Middle frontal gyrus (tissue), 1 donor: ENCODE data around the gene RBBP8.
A peak's percentile ranks its signal among the peaks of the same experiment; 100 is the strongest.
"Not testable (repeated sequence)": the region's sequence is repeated elsewhere in the genome, so short reads cannot be mapped to it uniquely, and the experiment has no call there.

Experiments
- DNase-seq: peaks from one replicate; pipeline ENCODE4 v3.0.0-alpha.2; 2015; ENCODE audit warnings: low spot score; ENCODE audit errors: extremely low spot score

Gene RBBP8

DNA sequence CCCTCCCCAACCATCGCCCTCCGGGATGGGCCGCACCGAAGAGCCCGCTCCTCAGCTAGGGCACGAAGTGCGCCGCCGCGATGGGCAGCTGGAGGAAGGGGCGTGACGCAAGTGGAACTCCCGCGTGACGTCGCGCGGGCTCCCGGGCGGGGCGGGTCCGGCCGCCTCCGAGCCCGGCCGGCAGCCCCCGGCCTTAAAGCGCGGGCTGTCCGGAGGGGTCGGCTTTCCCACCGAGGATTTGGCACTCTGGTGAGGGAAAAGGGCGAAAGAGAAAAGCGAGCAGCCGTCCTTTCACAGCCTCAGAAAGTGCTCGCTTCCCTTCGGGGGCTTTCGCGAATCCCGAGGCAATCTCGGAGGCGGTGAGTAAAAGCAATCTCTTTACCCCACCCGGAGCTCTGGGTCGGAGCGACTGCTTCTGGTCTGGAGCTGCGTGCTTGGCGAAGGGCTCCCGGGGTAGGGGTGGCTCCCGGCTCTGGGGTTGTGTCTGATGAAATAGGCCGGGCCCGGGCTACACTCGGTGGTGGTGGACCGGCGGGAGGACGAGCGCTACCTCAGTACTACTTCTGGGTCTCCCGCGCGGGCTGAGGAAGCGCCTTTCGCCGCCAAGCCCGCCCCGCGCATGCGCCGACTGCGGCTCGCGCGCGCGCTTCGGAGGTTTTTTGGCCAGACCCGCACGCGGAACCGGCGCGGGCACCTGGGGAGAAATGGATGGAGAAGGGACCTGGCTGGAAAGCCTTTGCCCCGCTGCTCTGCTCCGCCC is at the start of gene RBBP8:
TSS of gene RBBP8 (plus strand) at position 123 of the 760 bp plus-strand sequence. CDS start 3,524 bp downstream, outside the sequence.
- peak; percentile 70 for DNase-seq

DNA sequence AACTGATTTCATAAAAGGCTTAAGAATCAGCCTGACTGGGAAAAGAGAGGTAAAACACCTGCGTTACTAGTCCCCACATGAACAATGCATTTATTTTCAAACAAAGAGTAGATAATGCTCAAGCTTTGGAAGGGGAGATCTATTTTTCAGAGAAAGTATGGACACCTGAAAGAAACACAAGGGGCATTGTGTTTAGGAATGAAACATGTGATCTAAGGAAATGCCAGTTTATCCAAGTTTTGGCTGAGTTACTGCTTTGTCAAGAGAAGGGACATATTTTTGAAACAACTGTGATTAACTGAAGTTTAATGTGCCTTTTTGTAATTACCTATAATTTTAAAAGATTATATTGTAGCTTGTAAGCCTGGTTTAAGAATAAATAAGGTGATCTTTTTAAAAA is 49.3 kb upstream of the RBBP8 start:
- no peak for DNase-seq

DNA sequence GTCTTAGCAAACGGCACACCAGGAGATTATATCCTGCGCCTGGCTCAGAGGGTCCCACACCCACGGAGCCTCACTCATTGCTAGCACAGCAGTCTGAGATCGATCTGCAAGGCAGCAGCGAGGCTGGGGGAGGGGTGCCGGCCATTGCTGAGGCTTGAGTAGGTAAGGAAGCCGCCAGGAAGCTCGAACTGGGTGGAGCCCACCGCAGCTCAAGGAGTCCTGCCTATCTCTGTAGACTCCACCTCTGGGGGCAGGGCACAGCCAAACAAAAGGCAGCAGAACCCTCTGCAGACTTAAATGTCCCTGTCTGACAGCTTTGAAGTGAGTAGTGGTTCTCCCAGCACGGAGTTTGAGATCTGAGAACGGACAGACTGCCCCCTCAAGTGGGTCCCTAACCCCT is 47.4 kb upstream of the RBBP8 start:
- DNase-seq = not testable (repeated sequence)

DNA sequence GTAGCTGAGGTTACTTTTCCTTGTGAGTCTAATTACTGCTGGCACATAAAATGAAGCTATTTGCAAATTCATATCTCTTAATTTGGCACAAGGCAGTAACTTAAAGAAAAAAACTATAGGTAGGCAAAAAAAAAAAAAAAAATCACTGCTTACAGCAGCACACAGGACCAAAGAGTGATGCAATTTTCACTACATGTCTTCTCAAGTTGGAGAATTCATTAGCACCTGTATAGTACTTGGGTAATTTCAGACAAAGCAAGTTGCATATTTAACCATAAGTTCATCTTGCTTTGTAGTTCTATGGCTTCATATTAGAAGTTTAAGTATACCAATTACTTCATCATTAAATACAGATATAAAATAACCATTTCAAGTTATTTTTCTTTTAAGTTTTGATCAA is 33.7 kb upstream of the RBBP8 start:
- no peak for DNase-seq

DNA sequence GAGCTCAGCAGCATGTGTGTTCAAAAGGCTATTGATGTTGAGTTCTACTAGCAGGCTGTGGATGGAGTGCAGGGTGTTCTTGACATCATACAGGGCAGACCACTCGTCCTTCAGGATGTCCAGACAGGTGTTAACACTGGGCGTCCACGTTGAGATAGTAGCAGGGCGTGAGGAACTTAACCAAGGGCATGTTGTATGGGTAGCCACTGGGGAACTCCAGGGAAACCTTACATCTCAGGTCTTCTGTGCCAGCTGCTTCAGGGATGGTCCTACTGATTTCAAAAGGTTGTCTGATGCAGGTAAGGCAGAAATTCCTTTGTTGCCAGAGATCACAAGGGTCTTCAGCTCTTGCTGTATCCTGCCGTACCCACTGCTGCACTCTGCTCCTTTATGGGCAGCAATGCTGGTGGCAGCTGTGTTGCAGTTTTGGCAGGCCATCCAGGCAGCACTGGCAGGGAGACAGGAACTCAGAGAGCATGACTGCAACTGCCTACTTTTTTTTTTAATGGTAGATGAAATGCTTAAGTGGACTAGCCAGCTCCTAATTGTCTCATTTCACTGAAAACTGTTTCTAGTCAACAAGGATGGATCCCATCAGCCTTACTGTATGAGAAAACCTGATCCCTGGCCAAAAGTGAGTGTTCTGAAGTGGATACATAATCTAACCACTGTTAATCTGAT is 32.4 kb upstream of the RBBP8 start:
- DNase-seq = no peak

DNA sequence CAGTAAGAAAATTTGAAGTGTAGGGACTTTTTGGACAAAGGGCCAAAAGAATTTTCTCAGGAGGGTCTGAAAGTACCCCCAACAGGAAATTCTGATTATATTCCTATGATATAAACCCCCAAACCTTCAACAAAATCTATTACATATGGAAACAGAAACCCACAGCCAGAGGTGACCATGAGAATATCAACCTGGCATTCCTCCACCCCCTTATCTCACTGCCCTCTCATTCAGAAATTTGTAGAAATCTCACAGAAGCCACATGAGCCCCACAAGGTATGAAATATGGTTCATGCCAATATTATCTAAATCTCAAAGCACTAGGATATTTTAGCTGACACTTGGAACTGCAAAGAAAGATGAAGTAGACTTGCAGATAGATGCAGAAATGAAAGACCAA is 31.0 kb upstream of the RBBP8 start:
- DNase-seq = no peak

DNA sequence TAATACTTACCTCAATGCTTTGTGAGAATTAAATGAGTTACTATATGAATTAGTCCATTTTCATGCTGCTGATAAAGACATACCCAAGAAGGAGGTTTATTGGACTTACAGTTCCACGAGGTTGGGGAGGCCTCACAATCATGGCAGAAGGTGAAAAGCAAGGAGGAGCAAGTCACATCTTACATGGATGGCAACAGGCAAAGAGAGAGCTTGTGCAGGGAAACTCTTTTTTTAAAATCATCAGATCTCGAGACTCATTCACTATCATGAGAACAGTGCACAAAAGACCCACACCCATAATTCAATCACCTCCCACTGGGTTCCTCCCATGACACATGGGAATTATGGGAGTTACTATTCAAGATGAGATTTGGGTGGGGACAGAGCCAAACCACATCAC is 29.9 kb upstream of the RBBP8 start:
- not testable (repeated sequence) for DNase-seq

DNA sequence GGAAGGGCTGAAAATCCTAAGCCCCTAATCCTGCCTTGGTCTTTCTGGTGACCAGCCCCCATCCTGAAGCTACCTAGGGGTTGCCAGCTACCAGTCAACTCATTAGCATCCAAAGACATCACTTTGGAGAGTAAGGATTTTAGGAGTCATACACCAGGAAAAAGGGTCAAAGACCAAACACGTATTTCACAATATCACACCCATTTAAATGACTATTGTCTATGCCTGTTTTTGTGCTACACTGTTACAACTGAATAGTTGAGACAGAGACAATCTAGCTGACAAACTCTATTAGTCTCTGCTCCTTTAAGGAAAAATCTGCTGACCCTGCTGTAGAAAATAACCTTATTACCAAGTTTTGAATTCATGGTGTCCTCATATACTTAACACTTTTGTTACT is 21.0 kb upstream of the RBBP8 start:
- no peak for DNase-seq

DNA sequence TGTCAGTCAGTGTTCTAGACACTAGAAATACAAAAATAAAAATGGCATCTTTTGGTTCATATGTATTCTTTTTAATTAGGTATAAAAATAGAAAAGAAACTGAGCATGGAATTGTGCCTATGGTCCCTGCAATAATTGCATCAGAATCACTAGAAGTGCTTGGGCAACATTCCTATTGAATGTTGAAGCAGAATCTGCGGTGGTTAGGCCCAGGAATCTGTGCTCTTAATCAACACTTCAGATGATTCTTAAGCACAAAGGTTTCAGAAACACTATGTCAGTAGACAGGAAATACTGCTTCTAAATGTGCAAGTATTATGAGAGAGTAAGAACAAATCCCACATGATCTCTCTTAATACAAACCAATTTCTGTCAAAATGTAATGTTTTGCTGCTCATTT is 20.3 kb upstream of the RBBP8 start:
- no peak for DNase-seq

DNA sequence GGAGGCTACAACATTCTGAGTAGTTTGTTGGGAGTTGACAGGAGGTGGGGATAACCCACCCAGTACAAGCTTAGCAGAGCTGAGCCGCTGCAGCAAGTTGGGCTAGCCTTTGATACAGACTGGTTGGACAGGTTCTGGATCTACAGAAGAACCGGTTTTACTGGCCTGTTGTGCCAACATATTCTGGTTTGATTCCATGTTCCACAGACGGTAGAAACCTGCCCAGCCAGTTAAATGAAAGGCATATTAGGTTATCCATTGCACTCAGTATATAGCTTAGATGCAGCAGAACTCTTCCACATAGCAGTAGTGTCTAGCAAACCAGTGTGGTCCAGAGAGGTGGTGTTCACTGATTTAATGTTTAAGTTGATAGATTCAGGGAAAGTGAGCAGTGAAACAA is 19.3 kb upstream of the RBBP8 start:
- DNase-seq = no peak

DNA sequence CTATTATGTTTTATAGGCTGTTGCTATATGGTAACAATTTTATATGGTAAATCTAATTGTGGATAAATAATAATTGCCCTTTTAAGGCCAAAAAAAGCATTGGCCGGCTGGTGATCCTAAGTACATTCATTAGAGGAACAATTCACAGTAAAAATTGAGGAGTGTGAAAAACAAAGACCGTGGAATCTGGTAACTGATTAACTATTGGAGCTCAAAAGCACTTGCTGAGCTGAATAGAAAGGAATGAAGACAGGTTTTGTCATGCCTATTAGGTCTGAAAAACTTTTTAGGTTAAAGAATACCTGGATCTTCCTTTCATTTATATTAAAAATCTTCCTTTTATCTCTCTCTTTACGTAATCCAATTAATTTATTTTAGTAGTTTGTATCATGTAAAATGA is 18.5 kb upstream of the RBBP8 start:
- no peak for DNase-seq

DNA sequence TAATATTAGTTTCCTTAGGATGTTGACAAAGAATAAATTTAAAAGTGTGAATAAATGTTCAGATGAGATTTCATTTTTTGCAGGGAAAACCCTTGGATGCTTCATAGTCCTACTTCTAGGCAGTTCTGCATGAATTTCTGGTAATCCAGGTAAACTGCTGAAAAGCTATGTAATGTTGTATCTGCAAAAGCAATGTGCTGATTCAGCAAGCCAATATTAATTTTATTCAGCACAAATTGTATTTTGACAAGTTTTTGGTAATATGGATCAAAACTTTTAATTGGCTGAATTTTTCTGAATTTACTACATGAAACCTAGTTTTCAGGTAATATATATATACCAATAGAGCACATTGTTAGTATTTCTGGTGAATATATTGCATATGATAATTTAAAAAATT is 17.8 kb upstream of the RBBP8 start:
- no peak for DNase-seq

DNA sequence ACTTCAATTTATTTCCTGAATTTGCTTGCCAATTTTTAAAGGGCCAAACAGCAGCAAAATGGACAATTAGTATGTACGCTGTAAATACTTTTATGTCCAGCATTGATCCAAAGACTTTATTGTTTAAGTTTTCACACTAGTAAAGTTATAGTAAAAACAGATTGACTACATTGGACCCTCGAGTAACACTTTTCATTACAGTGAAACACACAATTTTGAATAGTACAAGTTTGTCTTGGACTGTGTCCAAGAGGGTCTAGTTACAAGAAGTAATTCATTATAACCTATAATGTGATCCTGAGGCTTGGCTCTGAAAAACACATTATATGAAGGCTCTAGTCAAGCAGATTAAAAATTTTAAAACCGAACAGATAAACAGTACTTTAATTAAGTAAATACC is 11.4 kb upstream of the RBBP8 start:
- no peak for DNase-seq

DNA sequence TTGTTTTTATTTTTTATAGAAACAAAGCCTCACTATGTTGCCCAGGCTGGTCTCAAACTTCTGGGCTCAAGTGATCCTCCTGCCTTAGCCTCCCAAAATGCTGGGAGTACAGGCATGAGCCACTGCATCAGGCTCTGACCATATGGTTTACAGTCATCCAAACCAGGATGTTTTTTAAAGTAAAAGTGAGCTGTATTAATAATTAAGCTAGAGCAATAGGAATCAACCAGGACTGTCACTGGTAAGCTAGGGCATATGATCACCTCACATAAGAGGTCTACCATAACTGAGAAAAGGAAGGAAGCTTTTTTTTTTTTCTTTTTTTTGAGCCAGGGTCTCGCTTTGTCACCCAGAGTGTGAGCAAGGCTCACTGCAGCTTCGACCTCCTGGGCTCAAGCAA is 8.5 kb upstream of the RBBP8 start:
- DNase-seq = no peak

DNA sequence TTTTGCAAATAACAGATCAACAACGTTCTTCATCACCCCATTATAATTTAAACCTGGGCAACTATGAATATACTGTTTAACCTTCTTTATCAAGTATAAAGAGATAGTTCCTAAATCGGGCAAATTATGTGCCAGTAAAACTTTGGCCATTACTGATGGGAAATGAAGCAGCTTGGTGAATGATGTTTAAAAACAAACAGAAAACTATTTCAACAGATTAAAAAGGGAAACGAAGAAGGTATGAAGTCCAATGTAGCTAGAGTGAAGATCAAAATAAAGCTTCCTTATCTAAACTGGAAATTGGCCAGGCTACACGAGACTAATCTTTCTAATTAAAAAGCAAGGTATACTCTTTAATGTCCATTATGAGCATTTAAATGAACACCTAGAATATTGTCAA is 6.7 kb upstream of the RBBP8 start:
- no peak for DNase-seq

DNA sequence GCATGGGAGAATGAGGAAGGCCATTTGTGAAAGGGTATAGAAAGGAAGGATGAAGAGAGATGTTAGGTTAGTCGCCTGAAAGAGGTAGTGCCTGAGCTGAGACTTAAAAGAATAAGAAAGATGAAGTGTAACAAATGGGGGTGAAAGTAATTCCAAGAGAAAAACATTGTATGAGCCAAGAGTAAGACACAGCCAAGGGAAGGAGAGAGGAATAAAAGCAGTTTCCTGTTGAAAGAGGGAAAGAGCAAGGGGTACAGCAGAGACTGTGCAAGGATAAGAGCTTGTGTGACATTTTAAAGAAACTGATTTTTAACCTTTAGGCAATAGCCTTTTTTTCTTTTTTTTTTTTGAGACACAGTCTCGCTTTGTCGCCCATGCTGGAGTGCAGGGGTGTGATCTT is 4.8 kb upstream of the RBBP8 start:
- DNase-seq = no peak

DNA sequence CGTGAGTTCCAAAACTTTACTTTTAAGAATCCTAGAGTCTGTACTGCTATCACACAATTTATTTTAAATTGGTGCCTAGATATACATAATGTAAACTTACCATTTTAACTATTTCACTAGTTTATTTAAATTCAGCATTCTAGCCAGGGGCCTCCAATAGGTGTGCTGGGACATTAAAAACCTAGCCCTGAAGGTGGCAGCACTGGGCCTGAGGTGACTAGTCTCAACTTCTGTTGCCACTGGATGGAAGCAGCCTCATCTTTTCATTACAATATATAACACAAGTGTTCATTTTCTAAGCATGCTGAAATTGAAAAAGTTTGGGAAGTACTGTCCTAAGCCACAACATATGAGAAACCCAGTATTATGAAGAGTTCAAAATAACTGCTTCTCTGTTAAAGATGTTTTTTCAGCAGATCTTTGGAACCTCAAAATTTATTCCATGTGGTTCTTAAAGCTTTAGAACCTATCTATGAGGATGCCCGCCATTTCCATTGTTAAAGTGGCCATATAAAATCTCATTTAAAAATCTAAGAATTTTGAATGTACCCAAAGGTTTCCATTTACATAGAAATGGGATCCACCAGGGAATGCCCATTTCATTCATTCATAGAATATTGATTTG is 2.9 kb upstream of the RBBP8 start:
- peak; percentile 61 for DNase-seq

DNA sequence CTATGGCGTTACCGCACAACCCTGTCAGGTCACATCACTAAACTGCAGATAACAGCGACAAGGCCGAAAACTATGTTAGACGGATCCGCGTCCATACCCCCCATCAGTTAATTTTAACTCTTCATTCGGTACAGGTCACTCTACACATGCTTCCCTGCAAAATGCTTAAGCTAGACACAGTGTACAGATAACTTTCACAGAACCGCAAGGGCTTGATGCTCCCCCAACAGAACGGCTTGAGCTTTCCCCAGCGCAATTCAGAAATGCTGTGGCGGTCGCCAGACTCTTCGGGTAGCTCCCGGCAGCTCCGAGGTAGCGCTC is 283 bp upstream of the RBBP8 start:
- no peak for DNase-seq

DNA sequence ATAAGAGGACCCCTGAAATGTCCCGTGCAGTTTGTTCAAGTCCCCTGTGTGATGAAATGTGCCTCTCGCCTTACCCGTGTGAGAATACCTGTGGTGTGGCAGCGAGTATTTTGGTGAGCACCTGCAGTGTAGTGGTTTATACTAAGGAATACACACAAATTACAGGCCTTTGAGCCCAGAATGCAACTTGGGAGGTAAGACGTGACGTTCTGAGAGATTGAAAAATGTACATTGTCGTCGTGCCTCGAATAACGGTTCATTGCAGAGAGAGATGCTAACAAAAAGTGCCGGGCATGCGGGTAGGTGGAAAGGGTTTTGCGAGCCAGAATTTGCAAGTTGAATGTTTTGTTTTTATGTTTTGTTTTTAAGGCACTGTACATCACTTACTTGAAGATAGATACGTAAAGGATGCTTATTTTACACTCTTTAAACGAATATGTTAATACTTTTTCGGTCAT is 867 bp downstream of the RBBP8 start:
- DNase-seq = no peak

DNA sequence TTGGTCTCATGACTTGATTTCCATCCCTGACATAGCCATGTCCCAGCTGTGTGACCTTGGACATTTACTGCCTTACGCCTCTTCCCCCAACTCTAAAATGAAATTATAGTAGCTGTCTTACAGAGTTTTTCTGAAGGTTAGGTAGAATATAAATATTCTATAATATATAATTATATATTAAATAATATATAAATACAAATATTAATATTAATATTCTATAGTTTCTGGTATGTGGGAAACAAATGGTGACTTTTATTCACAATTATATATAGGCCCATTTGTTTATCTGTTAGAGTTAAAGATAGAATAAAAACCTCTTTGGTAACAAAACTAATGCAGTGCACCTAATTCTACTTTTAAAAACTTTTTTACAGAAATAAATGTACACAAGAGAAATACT is 1.7 kb downstream of the RBBP8 start:
- no peak for DNase-seq

DNA sequence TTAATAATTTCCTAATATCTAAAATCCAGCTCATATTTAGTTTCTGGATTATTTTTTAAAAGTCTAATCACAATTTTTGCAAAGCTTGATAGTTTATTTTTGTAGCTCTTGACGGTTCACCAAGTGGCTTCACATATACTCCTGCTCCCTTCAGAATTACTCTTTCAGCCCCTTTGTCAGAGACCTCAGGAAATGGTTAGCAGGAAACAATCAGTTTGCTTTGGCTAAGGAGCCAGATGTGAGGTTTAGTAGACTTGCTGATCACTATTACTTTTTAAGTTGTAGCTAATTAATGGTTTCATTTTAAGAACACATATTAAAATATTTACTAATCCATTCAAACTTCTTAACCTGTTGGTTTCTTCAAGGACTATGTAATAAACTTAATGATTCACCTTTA is 2.3 kb downstream of the RBBP8 start:
- no peak for DNase-seq

DNA sequence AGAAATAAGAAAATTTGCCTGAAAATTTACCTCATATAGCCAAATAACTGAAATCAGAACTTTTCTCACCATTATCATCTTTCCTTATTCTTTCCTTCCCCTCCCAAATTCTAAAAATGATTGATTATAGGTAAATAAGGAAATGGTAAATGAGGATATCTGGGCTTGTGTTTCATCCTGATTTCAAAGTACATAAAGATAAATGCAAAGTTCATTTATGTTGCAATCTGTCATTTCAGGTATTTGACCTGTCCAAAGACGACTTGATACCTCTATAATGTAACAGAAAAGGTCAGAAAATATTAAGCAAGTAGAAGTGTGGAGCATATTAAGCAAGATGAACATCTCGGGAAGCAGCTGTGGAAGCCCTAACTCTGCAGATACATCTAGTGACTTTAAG is 3.4 kb downstream of the RBBP8 start:
- no peak for DNase-seq

DNA sequence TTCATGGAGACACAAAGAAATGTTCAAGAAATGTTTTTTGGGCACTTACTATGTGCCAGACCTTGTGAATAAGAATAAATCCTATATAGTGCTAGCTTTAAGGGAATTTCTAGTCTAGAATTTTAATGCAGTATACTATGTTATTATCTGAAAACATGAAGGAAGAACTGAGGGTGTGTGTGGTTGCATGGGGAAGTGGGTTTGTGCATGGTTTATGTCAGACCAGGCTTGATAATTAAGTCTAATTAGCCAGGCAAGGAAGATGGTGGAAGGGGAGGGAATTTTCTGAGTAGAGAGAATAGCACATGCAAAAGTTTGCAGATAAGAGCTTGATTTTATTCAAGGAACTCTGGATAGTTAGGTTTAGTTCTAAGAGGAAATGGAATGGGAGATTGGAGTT is 6.5 kb downstream of the RBBP8 start:
- DNase-seq = no peak
